ENCODE data around the gene C1QTNF1.
"Not testable (repeated sequence)": the region's sequence is repeated elsewhere in the genome, so short reads cannot be mapped to it uniquely, and the experiment has no call there.

C1QTNF1 gene

GRCh38 chr17:79011451-79012147 lies 12.4 kb upstream of the C1QTNF1 start:
- no peak for TF ChIP-seq JUND (IDR thresholded peaks at IDR 0.05; ENCODE audit: low read depth)
- DNase-seq (ENCODE audit: low read depth in 1 of 2, low spot score in 1 of 2): no peak
- in situ Hi-C loops (cut with HindIII; ENCODE audit: low pct_unique_long_range_greater_than_20kb, low sequenced_read_pairs): no loop called here

- TF ChIP-seq JUND (IDR thresholded peaks at IDR 0.05; ENCODE audit: low read depth): no peak
- in situ Hi-C loops (cut with HindIII; ENCODE audit: low pct_unique_long_range_greater_than_20kb, low sequenced_read_pairs): no loop called here
Measured at GRCh38 chr17:79012563-79013134, 11.3 kb upstream of the C1QTNF1 start.

GRCh38 chr17:79014158-79014758 lies 9.7 kb upstream of the C1QTNF1 start:
- in situ Hi-C loops (cut with HindIII; ENCODE audit: low pct_unique_long_range_greater_than_20kb, low sequenced_read_pairs): no loop called here

More at GRCh38 chr17:79012563-79013134, 11.3 kb upstream of the C1QTNF1 start:
- DNase-seq (ENCODE audit: low read depth in 1 of 2, low spot score in 1 of 2): no peak

GRCh38 chr17:79017546-79018369 lies 6.2 kb upstream of the C1QTNF1 start:
- no peak for DNase-seq (ENCODE audit: low read depth in 1 of 2, low spot score in 1 of 2)
- no peak for TF ChIP-seq JUND (IDR thresholded peaks at IDR 0.05; ENCODE audit: low read depth)
- in situ Hi-C loops (cut with HindIII; ENCODE audit: low pct_unique_long_range_greater_than_20kb, low sequenced_read_pairs): no loop called here

More at GRCh38 chr17:79014158-79014758, 9.7 kb upstream of the C1QTNF1 start:
- no peak for TF ChIP-seq JUND (IDR thresholded peaks at IDR 0.05; ENCODE audit: low read depth)
- no peak for DNase-seq (ENCODE audit: low read depth in 1 of 2, low spot score in 1 of 2)

GRCh38 chr17:79018370-79018695 lies 5.6 kb upstream of the C1QTNF1 start:
- no peak for TF ChIP-seq JUND (IDR thresholded peaks at IDR 0.05; ENCODE audit: low read depth)
- no peak for DNase-seq (ENCODE audit: low read depth in 1 of 2, low spot score in 1 of 2)
- in situ Hi-C loops (cut with HindIII; ENCODE audit: low pct_unique_long_range_greater_than_20kb, low sequenced_read_pairs): no loop called here

GRCh38 chr17:79019261-79019631 lies 4.7 kb upstream of the C1QTNF1 start:
- in situ Hi-C loops (cut with HindIII; ENCODE audit: low pct_unique_long_range_greater_than_20kb, low sequenced_read_pairs): no loop called here
- TF ChIP-seq JUND (IDR thresholded peaks at IDR 0.05; ENCODE audit: low read depth): no peak
- DNase-seq (ENCODE audit: low read depth in 1 of 2, low spot score in 1 of 2): no peak

- DNase-seq (ENCODE audit: low read depth in 1 of 2, low spot score in 1 of 2): peak in 1 of 2 experiments; percentile 83
- in situ Hi-C loops (cut with HindIII; ENCODE audit: low pct_unique_long_range_greater_than_20kb, low sequenced_read_pairs): no loop called here
- no peak for TF ChIP-seq JUND (IDR thresholded peaks at IDR 0.05; ENCODE audit: low read depth)
Measured at GRCh38 chr17:79019632-79020584, 4.1 kb upstream of the C1QTNF1 start.

- in situ Hi-C loops (cut with HindIII; ENCODE audit: low pct_unique_long_range_greater_than_20kb, low sequenced_read_pairs): no loop called here
- no peak for TF ChIP-seq JUND (IDR thresholded peaks at IDR 0.05; ENCODE audit: low read depth)
Measured at GRCh38 chr17:79020631-79021301, 3.2 kb upstream of the C1QTNF1 start.

GRCh38 chr17:79021929-79022328 lies 2.0 kb upstream of the C1QTNF1 start:
- in situ Hi-C loops (cut with HindIII; ENCODE audit: low pct_unique_long_range_greater_than_20kb, low sequenced_read_pairs); DNase-seq (ENCODE audit: low read depth in 1 of 2, low spot score in 1 of 2): not testable (repeated sequence)

More at GRCh38 chr17:79020631-79021301, 3.2 kb upstream of the C1QTNF1 start:
- DNase-seq (ENCODE audit: low read depth in 1 of 2, low spot score in 1 of 2): no peak

GRCh38 chr17:79022507-79022991 lies 1.4 kb upstream of the C1QTNF1 start:
- in situ Hi-C loops (cut with HindIII; ENCODE audit: low pct_unique_long_range_greater_than_20kb, low sequenced_read_pairs): no loop called here
- no peak for DNase-seq (ENCODE audit: low read depth in 1 of 2, low spot score in 1 of 2)
- TF ChIP-seq JUND (IDR thresholded peaks at IDR 0.05; ENCODE audit: low read depth): no peak

- no peak for DNase-seq (ENCODE audit: low read depth in 1 of 2, low spot score in 1 of 2)
- in situ Hi-C loops (cut with HindIII; ENCODE audit: low pct_unique_long_range_greater_than_20kb, low sequenced_read_pairs): no loop called here
- TF ChIP-seq JUND (IDR thresholded peaks at IDR 0.05; ENCODE audit: low read depth): no peak
Measured at GRCh38 chr17:79023180-79023705, 726 bp upstream of the C1QTNF1 start.
